ENCODE results near the gene LTA4H.

GRCh38 chr12:96046543-96047228 lies 11.3 kb upstream of the LTA4H start:
- TF ChIP-seq CTCF (IDR thresholded peaks at IDR 0.05) (no peak), POLR2A (IDR thresholded peaks at IDR 0.05) (no peak)

Data from esophagus squamous epithelium (tissue), 4 donors.